Measurements from ENCODE around the gene TNFRSF1B.
"Not testable (repeated sequence)": the region's sequence is repeated elsewhere in the genome, so short reads cannot be mapped to it uniquely, and the experiment has no call there.

TNFRSF1B gene

DNA sequence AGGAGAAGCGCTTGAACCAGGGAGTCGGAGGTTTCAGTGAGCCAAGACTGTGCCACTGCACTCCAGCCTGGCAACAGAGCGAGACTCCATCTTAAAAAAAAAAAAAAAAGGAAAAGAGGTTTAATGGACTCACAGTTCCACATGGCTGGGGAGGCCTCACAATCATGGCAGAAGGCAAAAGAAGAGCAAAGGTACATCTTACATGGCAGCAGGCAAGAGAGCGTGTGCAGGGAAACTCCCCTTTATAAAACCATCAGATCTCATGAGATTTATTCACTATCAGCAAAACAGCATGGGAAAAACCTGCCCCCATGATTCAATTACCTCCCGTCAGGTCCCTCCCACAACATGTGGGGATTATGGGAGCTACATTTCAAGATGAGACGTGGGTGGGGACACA, 57.3 kb downstream of the TNFRSF1B start:
- not testable (repeated sequence) for DNase-seq

DNA sequence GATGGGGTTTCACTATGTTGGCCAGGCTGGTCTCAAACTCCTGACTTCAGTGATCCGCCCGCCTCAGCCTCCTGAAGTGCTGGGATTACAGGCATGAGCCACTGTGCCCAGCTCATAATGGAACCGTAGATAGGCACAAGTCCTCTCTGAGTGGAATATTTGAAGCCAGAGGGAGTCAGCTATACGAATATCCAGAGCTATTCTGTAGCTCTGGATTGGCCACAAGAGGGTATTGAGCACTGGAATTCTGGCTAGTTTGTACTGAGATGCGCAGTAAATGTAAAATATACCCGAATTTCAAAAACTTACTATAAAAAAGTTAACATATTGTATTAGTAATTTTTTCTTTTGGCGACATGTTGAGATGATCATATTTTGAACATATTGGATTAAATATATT, 62.2 kb downstream of the TNFRSF1B start:
- DNase-seq, result no peak

DNA sequence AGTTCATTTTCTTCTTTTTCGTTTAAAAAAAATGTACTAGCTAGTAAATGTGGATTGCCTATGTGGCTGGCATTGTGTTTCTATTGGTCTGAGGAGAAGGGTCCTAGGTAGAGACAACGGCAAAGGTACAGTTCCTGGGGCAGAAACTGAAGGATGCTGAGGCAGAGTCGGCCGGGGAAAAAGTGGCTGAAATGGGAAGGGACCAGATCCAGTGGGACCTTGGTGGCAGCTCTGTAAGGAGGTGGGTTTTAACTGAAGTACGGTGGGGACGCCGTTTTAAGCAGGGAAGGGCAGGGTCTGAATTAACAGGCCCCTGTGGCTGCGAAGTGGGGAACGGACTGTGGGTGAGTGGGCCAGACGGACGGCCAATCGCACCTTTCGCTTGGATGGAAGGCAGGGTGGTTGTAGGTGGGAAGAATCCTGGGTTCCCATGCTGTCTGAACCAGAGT, 62.6 kb downstream of the TNFRSF1B start:
- no peak for DNase-seq

DNA sequence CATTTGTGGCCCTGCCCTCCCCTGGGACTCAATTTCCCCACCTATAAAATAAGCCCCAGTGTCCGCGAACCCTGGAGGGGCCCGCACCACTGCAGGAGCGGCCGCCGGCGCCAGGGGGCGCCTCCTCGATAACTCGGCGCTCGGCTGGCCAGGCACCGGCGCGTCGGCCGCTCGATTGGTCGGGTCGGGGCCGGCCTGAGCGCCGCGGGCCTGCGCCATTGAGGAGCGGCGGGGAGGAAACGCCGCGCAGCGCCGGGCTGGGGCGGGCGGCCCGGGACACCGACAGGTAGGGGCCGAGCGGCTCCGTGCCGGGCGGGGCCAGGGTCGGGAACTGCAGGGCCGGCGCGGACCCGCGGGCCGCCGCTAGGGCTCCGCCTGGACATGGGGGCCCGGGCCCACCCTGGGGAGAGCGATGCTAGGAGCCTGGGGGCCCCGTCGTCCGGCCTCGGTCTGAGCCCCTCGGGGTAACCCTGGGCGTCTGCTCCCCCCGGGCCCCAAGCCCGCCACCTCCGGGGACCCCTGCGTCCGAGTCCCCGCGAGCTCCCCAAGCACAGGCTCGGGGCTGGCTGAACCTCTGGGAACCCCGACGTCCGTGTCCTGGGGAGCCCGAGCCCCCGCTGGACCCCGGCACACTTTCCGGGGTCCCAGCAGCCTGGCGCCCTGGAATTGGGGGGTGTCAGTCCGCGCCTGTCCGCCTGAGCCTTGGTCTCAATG, 63.2 kb downstream of the TNFRSF1B start, which contains the start of gene VPS13D:
Gene VPS13D (plus strand): TSS at position 196 of the 714 bp plus-strand sequence. CDS start 4,237 bp downstream, outside the sequence.
- DNase-seq, result peak; percentile 82

DNA sequence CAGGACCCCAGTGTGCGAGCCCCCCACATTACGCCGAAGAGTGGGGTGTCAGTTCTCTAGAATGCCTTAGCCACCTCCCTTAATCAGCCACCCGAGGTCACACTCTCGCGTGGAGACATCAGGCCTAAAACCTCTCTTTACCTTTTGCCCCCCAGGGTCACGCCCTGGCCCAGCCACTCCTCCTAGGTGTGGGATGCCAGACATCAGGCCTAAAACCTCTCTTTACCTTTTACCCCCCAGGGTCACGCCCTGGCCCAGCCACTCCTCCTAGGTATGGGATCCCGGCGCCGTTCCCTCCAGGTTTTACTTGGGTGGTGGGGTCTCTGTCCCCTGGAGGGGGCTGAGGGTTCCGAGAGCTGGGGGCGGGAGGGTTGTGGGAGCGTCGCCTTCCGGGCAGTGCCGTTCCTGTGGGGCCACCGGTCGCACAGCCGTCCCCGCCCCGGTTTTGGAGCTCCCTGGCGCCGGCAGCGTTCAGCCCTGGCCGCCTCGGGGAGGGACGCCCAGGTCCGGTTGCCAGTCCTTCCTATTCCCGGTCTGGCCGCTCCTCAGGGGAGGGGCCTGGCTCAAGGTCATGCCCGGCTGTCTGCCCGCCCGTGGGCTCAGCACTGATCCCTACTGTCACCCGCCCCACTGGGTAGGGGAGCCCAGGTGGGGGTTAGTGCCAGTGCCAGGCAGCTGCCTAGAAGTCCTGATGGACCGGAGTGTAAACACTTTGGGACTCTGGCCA, 63.9 kb downstream of the TNFRSF1B start:
- peak; percentile 74 for DNase-seq

DNA sequence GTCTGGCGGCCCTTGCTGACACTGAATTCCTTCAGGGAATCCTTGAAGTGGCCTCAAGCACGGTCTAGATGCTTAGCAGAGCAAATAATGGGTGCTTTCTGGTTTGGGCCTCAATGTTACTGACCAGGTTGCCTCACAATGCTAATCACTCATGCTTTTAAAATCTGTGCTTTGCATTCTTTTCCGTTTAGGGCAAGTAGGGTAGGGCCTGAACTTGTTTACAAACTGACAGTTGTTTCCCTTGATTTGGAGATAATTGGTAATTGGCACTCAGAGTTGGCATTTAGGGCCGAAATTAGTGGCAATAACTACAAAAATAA, 64.4 kb downstream of the TNFRSF1B start:
- DNase-seq, result no peak

DNA sequence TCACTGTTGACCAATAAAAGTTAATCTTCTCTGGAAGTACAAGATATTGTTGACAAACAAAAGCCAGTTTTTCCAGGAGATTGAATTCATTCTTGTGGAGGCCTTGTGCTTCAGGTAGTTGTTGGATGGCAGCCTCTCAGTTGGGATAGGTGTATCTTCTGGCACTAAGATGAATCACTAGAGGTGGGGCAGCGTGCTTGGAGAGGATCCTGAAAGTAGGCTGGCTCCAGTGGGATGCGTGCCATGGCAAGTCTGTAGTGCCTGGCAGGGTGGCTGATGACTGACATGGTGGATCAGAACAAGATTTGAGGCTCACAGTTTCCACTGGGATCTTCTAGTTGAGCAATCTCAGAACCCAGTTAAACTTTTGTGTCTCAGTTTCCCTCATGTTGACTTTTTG, 65.4 kb downstream of the TNFRSF1B start:
- DNase-seq, result no peak

DNA sequence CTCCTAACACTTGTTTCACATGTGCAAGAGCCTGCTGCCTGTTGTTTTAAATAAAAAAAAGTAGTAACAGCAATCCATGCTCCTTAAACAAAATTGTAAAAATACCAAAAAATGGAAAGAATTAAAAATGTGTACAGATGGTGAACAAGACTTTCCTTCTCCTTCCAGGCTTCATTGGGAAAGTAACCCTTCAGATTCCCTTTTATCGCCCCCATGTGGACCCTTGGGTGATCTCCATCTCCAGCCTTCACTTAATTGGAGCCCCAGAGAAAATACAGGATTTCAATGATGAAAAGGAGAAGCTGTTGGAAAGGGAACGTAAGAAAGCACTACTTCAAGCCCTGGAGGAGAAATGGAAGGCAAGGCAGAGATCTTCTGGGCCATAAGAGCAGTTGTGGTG, 77.3 kb downstream of the TNFRSF1B start:
- no peak for DNase-seq

DNA sequence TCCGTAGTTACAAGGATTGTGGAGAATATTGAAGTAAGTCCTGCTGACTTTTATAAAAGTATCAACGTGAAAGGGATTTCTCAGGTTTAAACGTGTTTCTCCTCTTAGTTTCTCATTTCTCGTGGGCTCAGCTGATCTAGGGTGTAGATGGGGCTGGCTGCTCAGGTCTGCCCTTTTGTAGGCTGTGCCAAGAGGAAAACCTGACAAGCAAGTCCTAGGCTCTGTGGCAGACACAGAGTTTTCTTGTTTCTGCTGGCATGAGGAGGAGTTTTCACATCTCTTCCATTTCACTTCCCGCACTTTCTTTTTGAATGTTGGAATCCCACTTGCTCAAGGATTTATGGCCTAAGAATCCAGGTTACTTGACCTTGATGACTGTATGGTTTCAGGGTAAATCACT, 77.8 kb downstream of the TNFRSF1B start:
- DNase-seq, result no peak

DNA sequence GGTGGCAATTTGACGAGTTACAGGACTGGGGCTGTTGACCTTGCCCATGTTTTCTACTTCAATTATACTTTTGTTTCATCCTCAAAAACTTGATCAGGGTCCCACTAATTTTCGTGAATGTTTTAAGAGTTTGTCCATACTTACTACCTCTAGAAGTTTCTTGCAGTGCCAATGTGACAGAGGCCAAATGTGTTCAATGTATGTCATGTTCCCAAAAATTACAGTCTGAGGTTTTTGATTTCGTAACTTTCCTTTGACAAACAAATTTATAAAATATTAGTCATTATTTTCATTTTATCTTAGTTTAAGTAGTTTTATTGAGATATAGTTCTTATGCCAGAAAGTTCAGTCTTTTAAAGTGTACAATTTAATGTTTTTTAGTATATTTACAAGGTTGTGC, 78.3 kb downstream of the TNFRSF1B start:
- no peak for DNase-seq

DNA sequence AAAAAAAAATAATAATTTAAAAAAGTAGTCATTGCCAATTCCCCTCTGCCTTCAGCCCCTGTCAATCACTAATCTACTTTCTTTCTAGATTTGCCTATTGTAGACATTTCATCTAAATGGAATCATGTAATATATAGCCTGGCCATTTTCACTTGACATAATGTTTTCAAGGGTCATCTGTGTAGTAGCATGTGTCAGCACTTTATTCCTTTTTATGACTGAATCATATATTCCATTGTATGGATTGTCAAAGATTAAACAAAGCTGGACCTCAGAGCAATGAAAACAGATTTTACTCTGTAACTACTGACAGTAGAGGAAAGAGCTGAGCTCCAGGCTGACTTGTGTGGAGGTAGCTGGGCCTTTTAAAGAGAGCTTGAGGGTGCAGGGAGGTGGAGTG, 78.9 kb downstream of the TNFRSF1B start:
- DNase-seq, result no peak

DNA sequence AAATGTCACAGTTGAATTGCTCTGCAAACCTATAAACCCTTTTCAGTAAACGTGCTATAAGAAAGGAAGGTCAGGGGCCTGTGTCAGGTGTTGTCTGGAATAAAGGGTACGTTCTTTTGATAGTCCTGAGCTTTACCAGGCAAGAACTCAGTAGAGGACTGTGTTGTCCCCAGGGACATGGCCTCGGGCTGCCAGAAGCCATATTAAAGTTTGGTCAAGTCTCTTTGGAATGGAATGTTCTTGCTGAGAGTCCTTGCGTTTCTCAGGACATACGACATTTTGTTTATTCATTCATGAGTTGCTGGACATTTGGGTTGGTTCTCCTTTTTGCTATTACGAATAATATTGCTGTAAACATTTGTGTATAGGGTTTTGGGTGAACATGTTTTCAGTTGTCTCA, 79.8 kb downstream of the TNFRSF1B start:
- DNase-seq, result no peak

DNA sequence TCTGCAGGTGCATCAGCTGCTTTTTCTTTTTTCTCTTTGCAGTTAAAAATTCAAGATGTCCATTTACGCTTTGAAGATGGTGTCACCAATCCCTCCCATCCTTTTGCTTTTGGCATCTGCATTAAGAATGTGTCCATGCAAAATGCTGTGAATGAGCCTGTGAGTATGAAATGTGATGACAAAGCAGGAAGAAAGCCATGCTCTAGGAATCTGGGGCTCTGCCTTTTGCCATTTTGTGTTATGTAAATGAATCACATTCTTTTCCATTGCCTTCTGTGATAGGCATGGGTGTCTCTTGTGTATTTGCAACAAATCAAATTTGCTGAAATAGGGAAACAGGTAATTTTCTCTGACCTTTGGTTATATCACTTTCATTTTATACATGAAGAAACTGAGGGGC, 82.4 kb downstream of the TNFRSF1B start:
- DNase-seq, result no peak

DNA sequence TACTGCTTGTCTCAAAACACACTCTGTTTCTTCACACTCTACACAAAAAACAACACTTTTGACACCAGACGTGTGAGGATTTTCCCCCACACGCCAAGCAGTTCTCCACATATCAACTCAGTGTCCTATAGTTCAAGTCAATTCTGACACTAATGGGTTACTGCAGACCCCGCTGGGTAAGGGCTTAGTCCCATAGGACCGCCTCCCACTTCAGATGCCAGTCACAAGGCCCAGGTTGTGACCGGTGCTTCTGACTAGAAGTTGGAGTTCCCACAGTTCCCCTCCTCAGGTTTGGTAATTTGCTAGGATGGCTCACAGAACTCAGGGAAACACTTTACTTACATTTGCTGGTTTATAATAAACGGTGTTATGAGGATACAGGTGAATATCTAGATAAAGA, 83.0 kb downstream of the TNFRSF1B start:
- DNase-seq, result no peak

DNA sequence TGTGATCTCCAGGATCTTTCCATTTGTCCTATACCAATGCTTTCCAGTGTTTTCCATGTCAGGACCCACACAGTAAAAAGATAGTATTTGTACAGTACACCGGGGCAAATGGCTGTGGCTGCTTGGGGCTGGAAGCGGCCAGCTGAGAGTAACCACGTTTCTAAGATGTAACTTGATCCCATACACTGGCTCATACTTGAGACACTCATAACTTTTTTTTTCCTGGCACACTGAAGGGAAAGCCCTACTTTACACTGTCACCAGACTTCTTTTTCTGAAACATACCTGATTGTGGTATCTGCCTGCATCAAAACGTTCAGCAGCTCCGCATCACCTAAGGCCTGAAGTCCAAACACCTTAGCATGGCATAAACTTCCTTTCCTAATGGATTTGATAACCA, 84.7 kb downstream of the TNFRSF1B start:
- no peak for DNase-seq

DNA sequence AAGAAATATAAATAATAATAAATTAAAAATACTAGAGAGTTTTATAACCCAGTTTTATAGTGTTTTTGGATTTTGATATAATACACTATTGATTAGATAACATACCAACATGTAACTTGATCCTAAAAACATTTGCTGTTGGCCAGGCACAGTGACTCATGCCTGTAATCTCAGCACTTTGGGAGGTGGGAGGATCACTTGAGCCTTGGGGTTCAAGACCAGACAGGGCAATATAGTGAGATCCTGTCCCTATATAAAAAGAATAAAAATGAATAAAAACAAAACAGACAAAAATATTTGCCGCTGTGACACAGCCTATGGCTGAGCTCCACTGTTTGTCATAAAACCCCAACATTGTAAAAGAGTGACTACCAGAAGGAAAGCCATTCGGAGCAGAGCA, 89.1 kb downstream of the TNFRSF1B start:
- no peak for DNase-seq

DNA sequence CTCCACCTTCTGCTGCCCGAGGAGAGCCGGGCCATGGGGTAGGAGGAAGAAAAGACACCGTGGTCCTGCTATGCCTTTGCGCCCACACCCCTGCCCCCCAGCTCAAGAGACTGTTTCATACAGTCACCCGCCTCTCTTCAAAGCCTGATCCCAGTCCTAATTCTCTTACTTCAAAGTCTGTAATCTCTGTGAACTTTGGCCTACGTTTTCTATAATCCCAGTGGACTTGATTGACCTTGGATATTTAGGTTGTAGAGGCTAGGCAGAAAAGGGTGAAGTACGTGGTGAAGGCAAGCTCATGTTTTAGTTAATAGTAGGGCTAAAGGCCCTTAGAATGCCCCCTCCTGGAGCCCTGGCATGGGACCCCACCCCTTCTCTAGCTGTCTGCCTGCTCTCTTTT, 91.5 kb downstream of the TNFRSF1B start:
- DNase-seq, result no peak

Measured in islet precursor cell (in vitro differentiated cells).